Measurements from ENCODE around the gene LGR4. TPM values are rescaled to one million over a fixed set of nuclear protein-coding genes. Genes with fewer than 3 reads are reported as not detected.

The LGR4 gene
- total RNA-seq, 2 experiments from 2014 or later = 0.12 to 0.29 TPM

- H3K36me3 Mint-ChIP-seq (ENCODE audit: low read depth) = no peaks in the 10 kb centered on the region
- no peak for DNase-seq
- H3K9me3 Mint-ChIP-seq = no peaks in the 10 kb centered on the region
- H3K27me3 Mint-ChIP-seq = peaks cover 3% of the 10 kb centered on the region
- H3K27ac Mint-ChIP-seq = no peak overlapping the region
- H3K4me1 Mint-ChIP-seq = peaks cover 4% of the 10 kb centered on the region
- CTCF ChIA-PET = no interaction called here
- no peak overlapping the region for H3K4me3 Mint-ChIP-seq
- POLR2A ChIA-PET = no interaction called here
Measured at GRCh38 chr11:27392278-27393114, 80.1 kb downstream of the LGR4 start.

- no peak overlapping the region for H3K27ac Mint-ChIP-seq
- no peak overlapping the region for H3K4me3 Mint-ChIP-seq
- H3K9me3 Mint-ChIP-seq = no peaks in the 10 kb centered on the region
- H3K27me3 Mint-ChIP-seq = peaks cover 4% of the 10 kb centered on the region
- no peaks in the 10 kb centered on the region for H3K36me3 Mint-ChIP-seq (ENCODE audit: low read depth)
- ChIA-PET CTCF (no interaction called here), POLR2A (no interaction called here)
- peaks cover 4% of the 10 kb centered on the region for H3K4me1 Mint-ChIP-seq
- no peak for DNase-seq
Measured at GRCh38 chr11:27391331-27392015, 81.1 kb downstream of the LGR4 start.

GRCh38 chr11:27390318-27391295 lies 82.0 kb downstream of the LGR4 start:
- H3K9me3 Mint-ChIP-seq = no peaks in the 10 kb centered on the region
- H3K27ac Mint-ChIP-seq = no peak overlapping the region
- CTCF ChIA-PET = no interaction called here
- peaks cover 4% of the 10 kb centered on the region for H3K4me1 Mint-ChIP-seq
- H3K36me3 Mint-ChIP-seq (ENCODE audit: low read depth) = no peaks in the 10 kb centered on the region
- peaks cover 7% of the 10 kb centered on the region for H3K27me3 Mint-ChIP-seq
- DNase-seq = no peak
- POLR2A ChIA-PET = no interaction called here
- no peak overlapping the region for H3K4me3 Mint-ChIP-seq

GRCh38 chr11:27388869-27389268 lies 83.7 kb downstream of the LGR4 start:
- H3K27me3 Mint-ChIP-seq = peaks cover 9% of the 10 kb centered on the region
- H3K4me1 Mint-ChIP-seq = peaks cover 4% of the 10 kb centered on the region
- H3K36me3 Mint-ChIP-seq (ENCODE audit: low read depth) = no peaks in the 10 kb centered on the region
- CTCF ChIA-PET = no interaction called here
- POLR2A ChIA-PET = interaction anchor here (0.6 kb wide), 2 partner anchors 16 to 25 kb away, joined by 3 to 4 read pairs; no protein-coding TSS in a partner anchor
- no peak overlapping the region for H3K27ac Mint-ChIP-seq
- no peaks in the 10 kb centered on the region for H3K9me3 Mint-ChIP-seq
- H3K4me3 Mint-ChIP-seq = no peak overlapping the region
- DNase-seq = no peak

GRCh38 chr11:27388001-27388400 lies 84.6 kb downstream of the LGR4 start:
- no peak overlapping the region for H3K4me3 Mint-ChIP-seq
- no peaks in the 10 kb centered on the region for H3K9me3 Mint-ChIP-seq
- H3K4me1 Mint-ChIP-seq = peaks cover 4% of the 10 kb centered on the region
- DNase-seq = no peak
- ChIA-PET CTCF (no interaction called here), POLR2A (no interaction called here)
- no peaks in the 10 kb centered on the region for H3K36me3 Mint-ChIP-seq (ENCODE audit: low read depth)
- peaks cover 9% of the 10 kb centered on the region for H3K27me3 Mint-ChIP-seq
- H3K27ac Mint-ChIP-seq = no peak overlapping the region

GRCh38 chr11:27387362-27387761 lies 85.2 kb downstream of the LGR4 start:
- POLR2A ChIA-PET = no interaction called here
- no peaks in the 10 kb centered on the region for H3K9me3 Mint-ChIP-seq
- H3K27ac Mint-ChIP-seq = no peak overlapping the region
- H3K36me3 Mint-ChIP-seq (ENCODE audit: low read depth) = no peaks in the 10 kb centered on the region
- H3K27me3 Mint-ChIP-seq = peaks cover 9% of the 10 kb centered on the region
- CTCF ChIA-PET = no interaction called here
- no peak overlapping the region for H3K4me3 Mint-ChIP-seq
- peaks cover 4% of the 10 kb centered on the region for H3K4me1 Mint-ChIP-seq
- DNase-seq = no peak

- no peak for DNase-seq
- no peak overlapping the region for H3K27ac Mint-ChIP-seq
- H3K4me3 Mint-ChIP-seq = no peak overlapping the region
- no peaks in the 10 kb centered on the region for H3K9me3 Mint-ChIP-seq
- POLR2A ChIA-PET = no interaction called here
- H3K4me1 Mint-ChIP-seq = peaks cover 4% of the 10 kb centered on the region
- H3K36me3 Mint-ChIP-seq (ENCODE audit: low read depth) = no peaks in the 10 kb centered on the region
- H3K27me3 Mint-ChIP-seq = peaks cover 9% of the 10 kb centered on the region
- CTCF ChIA-PET = interaction anchor here (0.5 kb wide), 1 partner anchor 72 kb away, joined by 3 read pairs; no protein-coding TSS in a partner anchor
Measured at GRCh38 chr11:27386181-27386845, 86.3 kb downstream of the LGR4 start.

- H3K4me3 Mint-ChIP-seq = no peak overlapping the region
- CTCF ChIA-PET = no interaction called here
Measured at GRCh38 chr11:27385245-27385644, 87.3 kb downstream of the LGR4 start.

GRCh38 chr11:27384227-27384626 lies 88.4 kb downstream of the LGR4 start:
- no peak overlapping the region for H3K27ac Mint-ChIP-seq
- DNase-seq = no peak
- ChIA-PET POLR2A (no interaction called here), CTCF (no interaction called here)
- peaks cover 9% of the 10 kb centered on the region for H3K27me3 Mint-ChIP-seq
- no peak overlapping the region for H3K4me3 Mint-ChIP-seq
- peaks cover 4% of the 10 kb centered on the region for H3K4me1 Mint-ChIP-seq
- H3K9me3 Mint-ChIP-seq = no peaks in the 10 kb centered on the region
- no peaks in the 10 kb centered on the region for H3K36me3 Mint-ChIP-seq (ENCODE audit: low read depth)

More at GRCh38 chr11:27385245-27385644, 87.3 kb downstream of the LGR4 start:
- H3K27ac Mint-ChIP-seq = no peak overlapping the region
- POLR2A ChIA-PET = no interaction called here
- H3K27me3 Mint-ChIP-seq = peaks cover 9% of the 10 kb centered on the region
- H3K36me3 Mint-ChIP-seq (ENCODE audit: low read depth) = no peaks in the 10 kb centered on the region
- no peak for DNase-seq
- H3K4me1 Mint-ChIP-seq = peaks cover 4% of the 10 kb centered on the region
- no peaks in the 10 kb centered on the region for H3K9me3 Mint-ChIP-seq

- H3K9me3 Mint-ChIP-seq = no peaks in the 10 kb centered on the region
- no peaks in the 10 kb centered on the region for H3K4me1 Mint-ChIP-seq
- ChIA-PET CTCF (no interaction called here), POLR2A (no interaction called here)
- no peaks in the 10 kb centered on the region for H3K36me3 Mint-ChIP-seq (ENCODE audit: low read depth)
- no peak overlapping the region for H3K27ac Mint-ChIP-seq
- H3K4me3 Mint-ChIP-seq = no peak overlapping the region
- peaks cover 9% of the 10 kb centered on the region for H3K27me3 Mint-ChIP-seq
- no peak for DNase-seq
Measured at GRCh38 chr11:27383645-27384044, 88.9 kb downstream of the LGR4 start.

GRCh38 chr11:27381238-27381666 lies 91.3 kb downstream of the LGR4 start:
- Mint-ChIP-seq H3K36me3 (ENCODE audit: low read depth) (no peaks in the 10 kb centered on the region), H3K9me3 (no peaks in the 10 kb centered on the region), H3K4me1 (no peaks in the 10 kb centered on the region), H3K4me3 (no peak overlapping the region), H3K27me3 (peaks cover 6% of the 10 kb centered on the region), H3K27ac (no peak overlapping the region)
- POLR2A ChIA-PET = interaction anchor here (0.5 kb wide), 1 partner anchor 49 kb away, joined by 3 read pairs; no protein-coding TSS in a partner anchor
- CTCF ChIA-PET = no interaction called here
- DNase-seq = no peak

- Mint-ChIP-seq H3K36me3 (ENCODE audit: low read depth) (no peaks in the 10 kb centered on the region), H3K27ac (no peak overlapping the region), H3K4me1 (no peaks in the 10 kb centered on the region), H3K9me3 (no peaks in the 10 kb centered on the region), H3K27me3 (peaks cover 5% of the 10 kb centered on the region), H3K4me3 (no peak overlapping the region)
- POLR2A ChIA-PET = interaction anchor here (0.5 kb wide), 1 partner anchor 48 kb away, joined by 3 read pairs; no protein-coding TSS in a partner anchor
- DNase-seq = no peak
- CTCF ChIA-PET = no interaction called here
Measured at GRCh38 chr11:27380771-27381170, 91.8 kb downstream of the LGR4 start.
